Measurements from ENCODE around the gene CABP4.
"Not testable (repeated sequence)": the region's sequence is repeated elsewhere in the genome, so short reads cannot be mapped to it uniquely, and the experiment has no call there.

CABP4 gene

DNA sequence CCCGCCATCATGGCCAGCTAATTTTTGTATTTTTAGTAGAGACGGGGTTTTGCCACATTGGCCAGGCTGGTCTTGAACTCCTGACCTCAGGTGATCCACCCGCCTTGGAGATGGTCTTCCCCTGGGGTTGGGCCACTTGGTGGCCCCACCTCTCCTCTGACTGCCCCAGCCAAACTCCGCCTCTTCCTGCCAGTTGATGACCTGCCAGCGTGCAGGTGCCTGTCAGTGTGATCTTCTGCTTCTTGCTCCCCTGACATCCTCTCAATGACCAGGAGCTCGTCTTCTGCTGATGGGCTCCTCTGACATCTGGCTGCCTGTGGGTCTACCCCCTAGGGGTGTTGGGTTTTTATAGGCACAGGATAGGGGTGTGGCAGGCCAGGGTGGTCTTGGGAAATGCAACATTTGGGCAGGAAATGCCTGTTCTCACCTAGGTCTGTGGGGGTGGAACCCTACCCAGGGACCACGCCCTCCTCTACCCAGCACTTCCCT lies 30.8 kb downstream of the CABP4 start:
- H3K4me3 ChIP-seq (ENCODE audit: control insufficient read depth in 1 of 7, extremely low read depth in 1 of 7, insufficient read depth in 4 of 7, low read depth in 2 of 7, low read length in 6 of 7); DNase-seq; H3K9me3 ChIP-seq (ENCODE audit: control extremely low read depth in 1 of 5, control insufficient read depth in 4 of 5, insufficient read depth in 2 of 5, low read depth in 1 of 5, low read length in 4 of 5); H3K27ac ChIP-seq (ENCODE audit: insufficient read depth in 1 of 2, low read depth in 1 of 2, low read length in 2 of 2, poor library complexity in 1 of 2, severe bottlenecking in 2 of 2); POLR2A ChIA-PET; H3K27me3 ChIP-seq (replicated peaks in 2 of 5; ENCODE audit: control insufficient read depth in 4 of 5, insufficient read depth in 5 of 5, low read length in 4 of 5): not testable (repeated sequence)
- 77% methylated on average over 7 of the region's 7 CpGs for WGBS (ENCODE audit: insufficient coverage)
- CTCF ChIA-PET, result interaction anchor here (0.6 kb wide), 1 partner anchor 10 kb away, joined by 3 read pairs; no protein-coding TSS in a partner anchor
- Histone ChIP-seq H3K36me3 (ENCODE audit: control insufficient read depth in 4 of 4, insufficient read depth in 4 of 4, low read length in 3 of 4) (peaks cover 3 to 39% (median 30%) of the 10 kb centered on the region in 4 experiments), H3K4me1 (ENCODE audit: control extremely low read depth in 1 of 4, control insufficient read depth in 4 of 4, insufficient read depth in 4 of 4, low read length in 3 of 4) (peaks cover 10 to 39% (median 35%) of the 10 kb centered on the region in 4 experiments)

GRCh38 chr11:67486481-67487195 lies 31.5 kb downstream of the CABP4 start:
- H3K36me3 ChIP-seq (ENCODE audit: control insufficient read depth in 4 of 4, insufficient read depth in 4 of 4, low read length in 3 of 4), result peaks cover 3 to 46% (median 34%) of the 10 kb centered on the region in 4 experiments

GRCh38 chr11:67489203-67489884 lies 34.2 kb downstream of the CABP4 start:
- Histone ChIP-seq H3K4me1 (ENCODE audit: control extremely low read depth in 1 of 4, control insufficient read depth in 4 of 4, insufficient read depth in 4 of 4, low read length in 3 of 4) (peaks cover 2 to 18% (median 17%) of the 10 kb centered on the region in 4 experiments), H3K27ac (ENCODE audit: insufficient read depth in 1 of 2, low read depth in 1 of 2, low read length in 2 of 2, poor library complexity in 1 of 2, severe bottlenecking in 2 of 2) (no peak overlapping the region), H3K27me3 (replicated peaks in 2 of 5; ENCODE audit: control insufficient read depth in 4 of 5, insufficient read depth in 5 of 5, low read length in 4 of 5) (no peaks in the 10 kb centered on the region), H3K4me3 (ENCODE audit: control insufficient read depth in 1 of 7, extremely low read depth in 1 of 7, insufficient read depth in 4 of 7, low read depth in 2 of 7, low read length in 6 of 7) (no peak overlapping the region), H3K36me3 (ENCODE audit: control insufficient read depth in 4 of 4, insufficient read depth in 4 of 4, low read length in 3 of 4) (peaks cover 3 to 69% (median 45%) of the 10 kb centered on the region in 4 experiments), H3K9me3 (ENCODE audit: control extremely low read depth in 1 of 5, control insufficient read depth in 4 of 5, insufficient read depth in 2 of 5, low read depth in 1 of 5, low read length in 4 of 5) (no peaks in the 10 kb centered on the region)
- ChIA-PET POLR2A (interaction anchor here (1.2 kb wide), 1 partner anchor 60 kb away, joined by 3 read pairs; no protein-coding TSS in a partner anchor), CTCF (interaction anchor here (1.2 kb wide), 1 partner anchor 12 kb away, joined by 3 read pairs; no protein-coding TSS in a partner anchor)
- WGBS (ENCODE audit: insufficient coverage), result 98% methylated on average over 22 of the region's 25 CpGs
- DNase-seq, result no peak

More at GRCh38 chr11:67486481-67487195, 31.5 kb downstream of the CABP4 start:
- ChIA-PET POLR2A (no interaction called here), CTCF (no interaction called here)
- DNase-seq, result no peak
- no peaks in the 10 kb centered on the region for H3K9me3 ChIP-seq (ENCODE audit: control extremely low read depth in 1 of 5, control insufficient read depth in 4 of 5, insufficient read depth in 2 of 5, low read depth in 1 of 5, low read length in 4 of 5)
- H3K27me3 ChIP-seq (replicated peaks in 2 of 5; ENCODE audit: control insufficient read depth in 4 of 5, insufficient read depth in 5 of 5, low read length in 4 of 5), result no peaks in the 10 kb centered on the region
- peaks cover 10 to 39% (median 35%) of the 10 kb centered on the region in 4 experiments for H3K4me1 ChIP-seq (ENCODE audit: control extremely low read depth in 1 of 4, control insufficient read depth in 4 of 4, insufficient read depth in 4 of 4, low read length in 3 of 4)
- 96% methylated on average over 15 of the region's 20 CpGs for WGBS (ENCODE audit: insufficient coverage)
- no peak overlapping the region for H3K27ac ChIP-seq (ENCODE audit: insufficient read depth in 1 of 2, low read depth in 1 of 2, low read length in 2 of 2, poor library complexity in 1 of 2, severe bottlenecking in 2 of 2)
- H3K4me3 ChIP-seq (ENCODE audit: control insufficient read depth in 1 of 7, extremely low read depth in 1 of 7, insufficient read depth in 4 of 7, low read depth in 2 of 7, low read length in 6 of 7), result no peak overlapping the region

GRCh38 chr11:67489885-67490726 lies 35.0 kb downstream of the CABP4 start:
- no peak overlapping the region for H3K4me3 ChIP-seq (ENCODE audit: control insufficient read depth in 1 of 7, extremely low read depth in 1 of 7, insufficient read depth in 4 of 7, low read depth in 2 of 7, low read length in 6 of 7)
- CTCF ChIA-PET, result interaction anchor here (0.9 to 1.4 kb wide), 3 partner anchors 15 to 98 kb away, joined by 3 read pairs; partner anchors contain the start of genes PITPNM1 and RAD9A
- no peak overlapping the region for H3K27ac ChIP-seq (ENCODE audit: insufficient read depth in 1 of 2, low read depth in 1 of 2, low read length in 2 of 2, poor library complexity in 1 of 2, severe bottlenecking in 2 of 2)
- DNase-seq, result no peak
- no peaks in the 10 kb centered on the region for H3K27me3 ChIP-seq (replicated peaks in 2 of 5; ENCODE audit: control insufficient read depth in 4 of 5, insufficient read depth in 5 of 5, low read length in 4 of 5)
- peaks cover 3 to 73% (median 47%) of the 10 kb centered on the region in 4 experiments for H3K36me3 ChIP-seq (ENCODE audit: control insufficient read depth in 4 of 4, insufficient read depth in 4 of 4, low read length in 3 of 4)
- peaks cover 0 to 11% (median 9%) of the 10 kb centered on the region in 4 experiments for H3K4me1 ChIP-seq (ENCODE audit: control extremely low read depth in 1 of 4, control insufficient read depth in 4 of 4, insufficient read depth in 4 of 4, low read length in 3 of 4)
- 98% methylated on average over 16 of the region's 23 CpGs for WGBS (ENCODE audit: insufficient coverage)
- no peaks in the 10 kb centered on the region for H3K9me3 ChIP-seq (ENCODE audit: control extremely low read depth in 1 of 5, control insufficient read depth in 4 of 5, insufficient read depth in 2 of 5, low read depth in 1 of 5, low read length in 4 of 5)
- POLR2A ChIA-PET, result interaction anchor here (1.2 kb wide), 1 partner anchor 61 kb away, joined by 3 read pairs; no protein-coding TSS in a partner anchor

GRCh38 chr11:67490727-67491065 lies 35.5 kb downstream of the CABP4 start:
- CTCF ChIA-PET, result interaction anchor here (0.9 to 1.4 kb wide), 3 partner anchors 15 to 99 kb away, joined by 3 read pairs; partner anchors contain the start of genes PITPNM1 and RAD9A

GRCh38 chr11:67491276-67492068 lies 36.3 kb downstream of the CABP4 start:
- Histone ChIP-seq H3K36me3 (ENCODE audit: control insufficient read depth in 4 of 4, insufficient read depth in 4 of 4, low read length in 3 of 4) (peaks cover 3 to 83% (median 49%) of the 10 kb centered on the region in 4 experiments), H3K4me3 (ENCODE audit: control insufficient read depth in 1 of 7, extremely low read depth in 1 of 7, insufficient read depth in 4 of 7, low read depth in 2 of 7, low read length in 6 of 7) (no peak overlapping the region), H3K27me3 (replicated peaks in 2 of 5; ENCODE audit: control insufficient read depth in 4 of 5, insufficient read depth in 5 of 5, low read length in 4 of 5) (no peaks in the 10 kb centered on the region), H3K9me3 (ENCODE audit: control extremely low read depth in 1 of 5, control insufficient read depth in 4 of 5, insufficient read depth in 2 of 5, low read depth in 1 of 5, low read length in 4 of 5) (no peaks in the 10 kb centered on the region), H3K27ac (ENCODE audit: insufficient read depth in 1 of 2, low read depth in 1 of 2, low read length in 2 of 2, poor library complexity in 1 of 2, severe bottlenecking in 2 of 2) (no peak overlapping the region), H3K4me1 (ENCODE audit: control extremely low read depth in 1 of 4, control insufficient read depth in 4 of 4, insufficient read depth in 4 of 4, low read length in 3 of 4) (peaks cover 0 to 2% (median 0%) of the 10 kb centered on the region in 4 experiments)
- WGBS (ENCODE audit: insufficient coverage), result 91% methylated on average over 16 of the region's 24 CpGs
- POLR2A ChIA-PET, result interaction anchor here (0.6 to 1.4 kb wide), 2 partner anchors 14 to 147 kb away, joined by 3 to 4 read pairs; partner anchors contain the start of gene PITPNM1
- CTCF ChIA-PET, result interaction anchor here (0.9 to 1.4 kb wide), 3 partner anchors 14 to 100 kb away, joined by 3 read pairs; partner anchors contain the start of genes PITPNM1 and RAD9A
- DNase-seq, result no peak

More at GRCh38 chr11:67490727-67491065, 35.5 kb downstream of the CABP4 start:
- peaks cover 3 to 78% (median 47%) of the 10 kb centered on the region in 4 experiments for H3K36me3 ChIP-seq (ENCODE audit: control insufficient read depth in 4 of 4, insufficient read depth in 4 of 4, low read length in 3 of 4)
- WGBS (ENCODE audit: insufficient coverage), result 98% methylated on average over 13 of the region's 15 CpGs
- POLR2A ChIA-PET, result no interaction called here
- no peak overlapping the region for H3K4me3 ChIP-seq (ENCODE audit: control insufficient read depth in 1 of 7, extremely low read depth in 1 of 7, insufficient read depth in 4 of 7, low read depth in 2 of 7, low read length in 6 of 7)
- no peak for DNase-seq
- peaks cover 0 to 9% (median 6%) of the 10 kb centered on the region in 4 experiments for H3K4me1 ChIP-seq (ENCODE audit: control extremely low read depth in 1 of 4, control insufficient read depth in 4 of 4, insufficient read depth in 4 of 4, low read length in 3 of 4)
- H3K9me3 ChIP-seq (ENCODE audit: control extremely low read depth in 1 of 5, control insufficient read depth in 4 of 5, insufficient read depth in 2 of 5, low read depth in 1 of 5, low read length in 4 of 5), result no peaks in the 10 kb centered on the region
- H3K27ac ChIP-seq (ENCODE audit: insufficient read depth in 1 of 2, low read depth in 1 of 2, low read length in 2 of 2, poor library complexity in 1 of 2, severe bottlenecking in 2 of 2), result no peak overlapping the region
- no peaks in the 10 kb centered on the region for H3K27me3 ChIP-seq (replicated peaks in 2 of 5; ENCODE audit: control insufficient read depth in 4 of 5, insufficient read depth in 5 of 5, low read length in 4 of 5)

All from common myeloid progenitor, CD34-positive (primary cell).